Activated naive CD4-positive, alpha-beta T cell treated with anti-CD3 and anti-CD28 coated beads, Interleukin-2, amount 50 U/mL, for 16 hours (primary cell): ENCODE data around the gene PAX8.

ENCODE experiments used
- DNase-seq: peaks from one replicate; pipeline ENCODE4 v3.0.0-alpha.2; 2020

PAX8 gene

DNA sequence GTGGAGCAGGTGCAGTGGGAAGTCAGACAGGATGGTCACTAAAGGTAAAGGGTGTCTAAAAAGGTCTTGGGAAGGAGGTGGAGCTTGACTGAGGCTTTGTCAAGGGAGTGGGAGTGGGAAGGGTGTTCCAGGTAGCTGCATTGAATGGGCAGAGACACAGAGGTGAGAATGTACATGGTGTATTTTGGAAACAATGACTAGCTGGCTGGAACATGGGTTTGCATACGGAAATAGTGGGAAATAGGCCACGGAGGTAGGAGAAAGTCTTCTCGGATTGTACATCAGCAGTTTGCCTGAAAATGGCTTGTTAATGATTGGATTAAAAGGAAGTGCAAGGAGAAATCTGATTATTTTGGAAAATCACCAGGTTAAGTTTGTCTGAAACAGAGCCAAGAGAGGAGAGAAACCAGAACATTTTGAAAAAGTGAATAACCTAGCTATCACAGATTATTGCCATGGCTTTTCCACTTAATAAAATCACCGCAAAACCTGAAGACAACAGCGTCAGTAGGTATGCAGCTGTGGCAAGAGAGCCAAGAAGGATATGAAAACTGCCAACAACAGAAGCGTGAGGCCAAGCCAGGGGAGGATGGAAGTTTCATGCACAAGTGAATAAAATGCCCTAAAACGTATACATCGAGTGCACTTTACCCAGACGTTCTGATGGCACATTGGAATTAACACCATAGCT lies 13.9 kb downstream of the PAX8 start:
- no peak for DNase-seq

DNA sequence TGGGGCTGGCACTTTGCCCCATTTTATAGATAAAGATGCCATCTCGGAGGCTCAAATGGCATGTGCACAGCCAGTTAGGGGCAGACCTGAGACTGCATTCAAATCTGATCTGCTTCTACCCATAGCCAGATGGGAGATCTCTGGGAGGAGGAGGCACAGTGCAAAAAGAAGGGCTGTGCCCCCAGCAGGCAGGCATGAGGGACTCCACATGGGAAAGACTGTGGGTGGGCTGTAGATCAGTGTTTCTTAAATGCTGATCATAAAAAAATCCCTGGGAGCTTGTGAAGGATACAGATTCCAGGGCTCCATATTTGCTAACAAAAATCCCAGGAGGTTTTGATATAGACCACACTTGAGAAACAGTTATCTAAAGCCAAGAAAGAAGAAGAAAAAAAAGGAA lies 15.2 kb downstream of the PAX8 start:
- no peak for DNase-seq

DNA sequence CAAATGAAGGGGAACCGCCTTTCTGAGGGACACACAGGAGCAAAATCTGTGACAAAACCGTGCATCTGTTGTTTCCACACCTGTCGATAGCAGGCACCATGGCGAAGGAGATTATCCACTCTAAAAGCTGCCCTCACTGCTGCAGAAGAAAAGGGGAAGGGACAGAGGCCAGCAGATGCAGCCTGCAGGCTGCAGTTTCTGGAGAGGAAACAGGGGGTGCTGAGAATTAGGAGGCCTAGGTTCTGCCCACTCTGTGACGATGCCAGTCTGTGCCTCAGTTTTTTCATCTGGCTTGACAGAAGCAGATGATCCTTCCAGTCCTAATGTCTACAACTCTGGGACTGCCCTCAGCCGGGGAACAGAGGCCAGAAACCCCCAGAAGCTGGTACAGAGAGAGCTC lies 17.7 kb downstream of the PAX8 start:
- no peak for DNase-seq

DNA sequence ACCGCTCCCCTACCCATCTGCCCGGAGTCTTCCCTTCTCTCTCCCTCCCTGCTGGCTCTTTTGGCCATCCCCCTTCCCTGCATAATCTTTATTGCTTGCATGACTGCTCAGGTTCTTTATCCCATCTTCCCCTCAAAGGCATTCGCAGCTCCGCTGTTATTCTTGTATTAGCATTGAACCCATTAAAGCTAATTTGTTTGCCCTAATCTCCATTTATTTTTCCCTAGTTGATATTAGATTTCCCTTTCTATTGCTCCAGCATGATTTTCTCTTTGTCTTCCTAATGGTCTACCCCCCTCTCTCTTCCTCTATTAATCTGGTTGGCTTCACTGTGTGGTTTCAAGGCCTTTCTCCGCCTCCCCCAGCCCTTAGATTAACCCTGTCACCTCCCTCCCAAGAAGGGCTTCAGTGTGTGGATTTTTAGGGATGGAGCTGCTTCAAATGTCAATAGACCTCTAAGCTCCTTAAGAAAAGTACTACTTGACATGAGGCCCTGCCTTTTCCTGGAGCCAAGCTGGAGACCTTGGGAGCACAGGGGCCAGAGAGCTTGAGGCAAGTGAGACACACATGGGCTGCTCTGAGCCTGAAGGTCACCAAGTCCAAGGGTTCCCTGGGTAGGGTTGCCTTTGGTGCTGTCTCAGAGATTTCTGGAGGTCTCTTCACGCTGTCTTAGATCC lies 20.1 kb downstream of the PAX8 start:
- DNase-seq = no peak

DNA sequence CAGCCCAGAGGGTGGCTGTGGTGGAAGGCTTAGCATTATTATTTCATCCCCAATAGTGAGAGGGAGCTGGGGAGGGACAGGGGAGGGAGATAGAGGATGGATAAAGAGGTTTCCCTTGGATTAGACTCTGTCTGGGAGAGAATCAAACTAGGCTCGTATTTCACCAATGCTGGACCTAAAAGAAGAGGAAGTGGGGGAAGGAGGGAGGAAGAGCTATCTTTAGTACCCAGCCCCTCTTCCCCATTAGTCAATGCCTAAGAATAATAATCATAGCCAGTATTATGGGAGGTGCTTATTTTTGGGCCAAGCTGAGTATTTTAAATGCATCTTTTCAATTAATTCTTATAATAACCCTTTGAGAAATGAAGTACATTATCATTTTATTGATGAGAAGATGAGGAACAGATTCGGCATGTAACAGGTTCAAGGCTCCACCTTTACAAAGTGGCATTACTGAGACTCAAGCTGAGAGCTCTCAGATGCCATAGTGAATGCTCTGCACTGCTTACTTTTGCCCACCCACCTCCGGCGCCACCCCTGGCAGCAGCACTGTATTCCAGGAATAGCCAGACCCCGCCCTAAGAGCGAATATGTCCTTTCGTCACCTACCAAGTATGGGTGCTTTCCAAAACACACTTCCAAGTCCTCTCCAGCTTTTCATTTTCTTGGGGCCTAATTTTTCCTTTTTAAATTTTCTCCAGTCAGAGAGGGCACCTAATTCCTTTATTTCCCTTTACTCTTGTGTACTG lies 21.0 kb downstream of the PAX8 start:
- DNase-seq = no peak

DNA sequence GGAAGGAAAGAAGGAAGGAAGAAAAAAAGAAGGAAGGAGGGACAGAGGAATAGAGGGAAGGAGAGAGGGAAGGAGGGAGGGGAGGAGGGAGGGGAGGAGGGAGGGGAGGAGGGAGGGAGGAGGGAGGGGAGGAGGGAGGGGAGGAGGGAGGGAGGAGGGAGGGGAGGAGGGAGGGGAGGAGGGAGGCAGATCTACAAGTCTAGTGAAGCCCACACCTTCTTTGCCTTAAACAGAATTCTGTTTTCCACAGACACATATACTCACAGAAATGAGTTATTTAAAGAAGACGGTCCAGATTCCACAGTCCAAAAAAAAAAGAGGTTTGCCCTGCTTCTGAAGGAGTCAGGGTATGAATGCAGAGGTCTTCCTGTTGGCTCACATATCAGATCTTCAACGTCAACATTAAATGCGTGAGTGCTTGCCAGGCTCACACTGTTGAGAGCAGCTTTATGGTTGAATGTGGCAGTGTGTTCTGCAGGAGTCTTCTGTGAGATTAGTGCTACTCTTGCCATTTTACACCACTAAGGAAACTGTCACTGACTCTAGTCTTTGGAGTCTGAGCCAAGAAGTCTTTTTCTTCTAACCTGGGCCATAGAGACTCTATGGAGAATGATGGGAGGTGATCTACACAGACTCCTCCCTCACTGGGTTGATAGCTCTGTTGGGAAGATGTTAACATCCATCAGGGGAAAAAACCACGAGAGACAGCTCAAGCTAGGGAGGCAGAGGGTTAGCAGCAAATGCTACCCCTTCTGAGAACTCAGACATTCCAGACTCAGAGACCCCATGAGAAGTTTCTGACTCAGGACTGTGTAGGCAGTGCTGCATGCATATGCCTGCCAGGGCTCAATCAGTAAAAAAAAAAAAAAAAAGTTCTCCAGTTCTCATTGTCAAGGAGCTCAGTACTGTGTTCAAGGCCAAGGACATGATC lies 23.3 kb downstream of the PAX8 start:
- no peak for DNase-seq

DNA sequence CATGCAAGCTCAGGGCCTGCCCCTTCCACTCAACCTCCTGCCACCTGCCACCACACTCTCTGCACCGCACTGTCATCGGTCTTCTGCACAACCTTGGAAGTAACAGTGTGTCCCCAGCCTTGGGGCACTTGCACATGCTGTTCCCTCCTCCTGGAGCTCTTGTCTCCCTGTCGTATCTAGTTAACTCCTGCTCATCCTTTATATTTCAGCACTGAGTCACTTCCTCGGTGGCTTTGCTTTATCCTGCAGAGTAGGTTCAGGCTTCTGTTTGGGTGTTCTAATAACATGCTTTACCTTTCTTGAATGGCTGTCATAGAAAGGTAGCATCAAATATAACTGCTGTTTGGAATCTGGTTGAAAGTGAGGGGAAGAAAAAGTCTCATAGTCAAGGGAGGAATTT lies 25.3 kb downstream of the PAX8 start:
- DNase-seq = no peak

DNA sequence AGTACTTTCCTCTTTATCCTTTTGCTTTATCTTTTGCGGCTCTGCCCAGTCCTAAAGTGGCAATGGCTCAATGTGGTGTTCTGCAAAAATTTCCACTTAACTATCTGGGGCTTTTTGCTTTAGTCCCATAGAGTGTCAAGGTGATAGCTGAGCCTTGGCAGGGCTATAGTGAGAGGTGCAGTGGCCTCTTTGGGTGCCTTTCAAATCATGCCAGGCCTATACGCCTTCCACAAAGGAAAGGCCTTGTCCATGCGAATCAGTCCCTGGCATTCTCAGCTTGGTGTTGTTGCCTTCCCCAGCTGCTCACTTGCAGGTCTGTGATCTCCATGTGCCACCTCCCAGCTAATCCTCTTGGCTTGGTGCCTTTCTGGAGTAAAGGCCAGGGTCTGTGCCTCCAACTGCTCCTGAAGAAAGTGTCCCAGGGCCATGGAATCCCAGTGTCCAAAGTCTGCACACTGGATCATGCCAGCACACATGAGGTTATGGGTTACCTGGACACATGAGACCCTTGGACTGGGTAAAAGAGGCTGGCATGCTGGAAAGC lies 26.6 kb downstream of the PAX8 start:
- no peak for DNase-seq

DNA sequence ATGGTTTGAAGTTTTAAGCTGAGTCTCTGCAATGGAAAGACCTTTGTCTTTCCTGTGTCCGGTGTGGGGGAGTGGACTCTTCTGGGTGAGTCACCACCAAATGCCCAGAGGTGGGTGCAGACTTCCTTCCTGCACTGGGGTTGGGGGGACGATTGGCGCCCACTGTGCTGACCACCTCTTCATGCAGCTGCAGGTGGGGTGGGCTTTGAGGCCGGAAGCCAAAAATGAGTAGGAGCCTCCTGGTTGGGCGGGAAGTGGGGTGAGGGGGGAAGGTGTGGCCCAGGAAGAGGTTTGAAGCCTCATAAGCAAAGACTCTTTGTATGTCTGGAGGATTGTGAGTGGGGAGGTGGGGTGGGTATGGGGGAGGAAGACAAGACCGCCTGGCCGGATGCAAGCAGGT lies 27.6 kb downstream of the PAX8 start:
- DNase-seq = no peak

DNA sequence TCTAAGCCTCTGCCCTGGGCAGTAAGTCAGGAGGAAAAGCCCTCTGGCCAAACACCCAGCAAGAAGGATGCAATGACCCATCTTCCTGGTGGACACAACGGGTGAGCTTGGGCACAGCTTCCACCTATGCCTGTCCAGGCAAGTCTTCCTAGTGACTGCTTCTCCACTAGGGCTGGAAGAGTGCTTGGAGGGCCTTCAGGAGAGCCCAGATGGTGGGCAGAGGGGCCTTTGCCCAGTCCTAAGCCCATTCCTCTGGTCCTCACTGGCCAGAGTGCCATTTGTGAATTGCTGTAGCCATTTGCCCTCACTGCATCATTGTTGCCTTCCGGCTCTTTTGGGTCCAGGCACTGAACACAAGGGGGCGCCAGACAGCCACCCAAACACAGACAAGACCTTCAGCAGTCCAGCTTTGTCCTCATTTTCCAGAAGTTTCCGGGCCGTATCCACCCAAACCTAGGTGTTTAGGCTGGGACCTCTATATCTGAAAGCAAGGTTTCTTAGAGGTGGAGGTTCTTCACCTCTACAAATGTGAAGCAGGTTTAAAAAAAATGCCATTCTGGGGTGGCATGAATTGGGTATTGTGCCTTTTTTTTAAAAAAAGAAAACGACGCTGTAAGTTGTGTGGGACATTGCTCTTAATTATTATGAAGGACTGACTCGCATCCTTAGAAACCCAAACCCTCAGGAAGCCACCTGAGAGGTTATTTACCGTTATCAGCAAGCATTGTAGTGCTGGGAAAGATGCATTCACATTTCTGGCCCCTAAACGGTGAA lies 29.5 kb downstream of the PAX8 start:
- DNase-seq = peak; percentile 74

DNA sequence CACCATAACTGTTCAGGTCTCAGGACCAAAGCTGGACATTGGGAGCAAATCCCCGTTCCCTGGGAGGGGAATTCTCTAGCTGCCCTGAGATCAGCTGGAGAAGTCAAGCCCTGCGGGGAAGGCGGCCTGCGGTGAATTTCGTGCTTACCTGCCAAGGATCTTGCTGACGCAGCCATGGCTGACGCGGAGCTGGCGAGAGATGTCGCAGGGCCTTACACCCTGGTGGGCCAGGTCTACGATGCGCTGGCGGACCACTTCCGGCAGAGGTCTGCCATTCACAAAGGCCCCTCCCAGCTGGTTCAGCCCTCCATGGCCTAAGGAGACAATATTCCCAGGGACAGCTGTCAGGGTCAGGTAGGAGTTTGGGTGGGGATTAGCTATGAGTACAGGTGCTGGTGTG lies 32.1 kb downstream of the PAX8 start:
- no peak for DNase-seq

DNA sequence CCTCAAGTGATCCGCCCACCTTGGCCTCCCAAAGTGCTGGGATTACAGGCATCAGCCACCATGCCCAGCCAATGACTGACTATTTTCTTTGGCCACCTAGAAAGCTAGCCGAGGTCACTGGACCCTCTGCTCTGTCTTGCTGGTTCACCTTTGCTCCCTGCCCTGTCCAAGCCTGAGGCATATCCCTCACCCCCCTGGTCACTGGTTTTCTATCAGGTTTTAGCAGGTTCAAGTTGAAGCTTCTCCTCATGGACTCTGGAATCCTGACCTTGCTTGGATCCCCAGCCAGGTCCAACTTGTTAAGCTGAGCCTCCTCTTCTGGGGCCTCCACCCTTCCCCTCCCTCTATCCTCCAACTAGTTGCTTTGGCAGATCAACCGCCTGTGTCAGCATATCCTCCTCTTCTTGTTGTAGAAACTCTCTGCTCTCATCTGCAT lies 33.4 kb downstream of the PAX8 start:
- DNase-seq = no peak

DNA sequence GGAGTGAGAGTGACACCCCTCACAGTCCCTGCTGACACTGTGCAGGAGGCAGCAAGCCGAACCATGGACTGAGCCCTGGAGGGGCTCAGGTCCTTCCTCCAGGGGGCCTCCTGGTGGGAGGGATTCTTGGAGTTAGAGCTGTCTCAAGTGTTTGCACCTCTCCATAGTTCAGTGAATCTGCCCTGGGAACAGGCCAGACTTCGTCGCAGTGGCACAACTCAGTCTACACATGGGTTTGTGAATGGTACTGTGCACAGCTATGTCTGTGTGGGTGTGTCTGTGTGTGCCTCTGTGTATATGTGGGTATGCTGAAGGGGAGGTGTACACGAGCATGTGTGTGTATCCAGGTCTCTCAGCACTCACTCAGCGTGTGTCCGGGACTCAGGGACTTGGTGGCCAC lies 36.4 kb downstream of the PAX8 start:
- no peak for DNase-seq

DNA sequence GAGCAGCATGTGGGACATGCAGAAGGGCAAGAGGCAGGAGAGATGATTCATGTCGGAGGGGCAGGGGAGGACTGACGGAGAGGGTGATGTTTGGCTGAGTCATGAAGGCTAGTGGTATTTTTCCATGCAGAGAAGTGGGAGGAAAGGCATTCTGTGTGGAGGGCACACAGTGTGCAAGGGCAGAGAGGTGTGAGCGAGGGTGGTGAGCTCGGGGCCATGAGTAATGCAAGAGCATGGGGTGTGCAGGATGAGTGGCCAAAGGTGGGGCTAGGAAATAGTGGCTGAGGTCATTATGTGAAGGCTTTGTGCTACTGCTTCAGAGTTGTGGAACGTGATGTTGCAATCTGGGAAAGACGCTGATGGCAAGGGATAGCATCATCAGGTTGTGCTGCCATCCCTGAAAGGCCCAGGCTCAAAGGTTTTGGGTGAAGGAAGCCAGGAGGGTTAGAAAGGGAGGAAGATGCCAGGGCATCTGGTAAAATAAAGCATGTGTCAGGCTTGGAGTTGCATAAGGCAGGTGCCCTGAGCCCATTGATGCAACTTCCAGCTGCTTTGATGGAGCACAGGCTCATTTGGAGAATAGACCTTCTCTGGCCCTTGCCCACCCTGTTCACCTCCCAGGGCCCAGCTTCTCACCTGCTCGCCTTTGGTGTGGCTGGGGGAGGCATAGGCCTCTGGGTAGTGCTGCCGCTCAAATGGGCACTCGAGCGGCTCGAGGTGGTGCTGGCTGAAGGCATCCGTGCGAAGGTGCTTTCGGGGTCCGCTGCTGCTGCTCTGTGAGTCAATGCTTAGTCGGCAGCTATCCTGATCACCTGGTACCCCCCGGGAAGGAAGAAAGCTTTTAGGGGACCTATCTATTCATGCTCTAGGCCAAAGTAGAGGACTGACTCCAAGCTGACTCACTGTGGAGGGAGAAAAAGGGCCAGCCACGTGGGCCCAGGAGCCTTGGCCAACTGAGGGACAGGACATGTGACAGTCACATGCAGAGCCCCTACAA lies 37.5 kb downstream of the PAX8 start:
- DNase-seq = peak; percentile 23

DNA sequence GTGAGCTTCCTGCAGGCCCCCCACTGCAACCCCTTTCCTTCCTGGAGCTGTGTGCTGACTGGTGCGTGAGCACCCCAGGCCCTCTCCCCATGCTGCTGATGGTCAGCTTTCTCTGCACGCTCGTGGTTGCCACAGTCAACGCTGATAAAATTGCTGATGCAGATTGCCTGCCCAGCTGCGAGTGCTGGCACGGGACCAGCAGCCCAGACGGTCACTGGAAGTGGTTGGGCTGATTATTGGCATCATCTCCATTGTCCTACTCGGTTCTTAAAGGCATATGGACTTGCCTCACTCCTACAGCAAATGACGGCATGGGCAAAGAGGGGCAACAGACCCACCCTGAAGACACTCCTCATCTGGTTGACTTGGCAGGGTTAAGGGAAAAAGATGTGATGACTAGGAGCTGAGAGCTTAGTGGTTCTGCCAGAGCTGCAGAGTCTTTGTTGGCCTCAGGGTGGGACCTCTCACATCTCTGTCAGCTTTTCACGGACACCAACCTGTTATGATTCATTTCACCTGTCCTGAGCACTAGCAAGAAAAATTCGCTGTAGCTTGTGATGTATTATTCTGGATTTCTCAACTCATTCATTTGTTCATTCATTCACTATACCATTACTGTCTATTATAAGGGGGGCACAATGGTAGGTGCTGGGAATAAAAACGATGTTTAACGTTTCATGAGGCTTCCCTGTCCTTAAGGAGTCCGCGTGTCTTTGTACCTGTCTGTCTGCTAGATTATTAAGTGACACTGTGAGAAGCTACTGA lies 38.4 kb downstream of the PAX8 start:
- no peak for DNase-seq

DNA sequence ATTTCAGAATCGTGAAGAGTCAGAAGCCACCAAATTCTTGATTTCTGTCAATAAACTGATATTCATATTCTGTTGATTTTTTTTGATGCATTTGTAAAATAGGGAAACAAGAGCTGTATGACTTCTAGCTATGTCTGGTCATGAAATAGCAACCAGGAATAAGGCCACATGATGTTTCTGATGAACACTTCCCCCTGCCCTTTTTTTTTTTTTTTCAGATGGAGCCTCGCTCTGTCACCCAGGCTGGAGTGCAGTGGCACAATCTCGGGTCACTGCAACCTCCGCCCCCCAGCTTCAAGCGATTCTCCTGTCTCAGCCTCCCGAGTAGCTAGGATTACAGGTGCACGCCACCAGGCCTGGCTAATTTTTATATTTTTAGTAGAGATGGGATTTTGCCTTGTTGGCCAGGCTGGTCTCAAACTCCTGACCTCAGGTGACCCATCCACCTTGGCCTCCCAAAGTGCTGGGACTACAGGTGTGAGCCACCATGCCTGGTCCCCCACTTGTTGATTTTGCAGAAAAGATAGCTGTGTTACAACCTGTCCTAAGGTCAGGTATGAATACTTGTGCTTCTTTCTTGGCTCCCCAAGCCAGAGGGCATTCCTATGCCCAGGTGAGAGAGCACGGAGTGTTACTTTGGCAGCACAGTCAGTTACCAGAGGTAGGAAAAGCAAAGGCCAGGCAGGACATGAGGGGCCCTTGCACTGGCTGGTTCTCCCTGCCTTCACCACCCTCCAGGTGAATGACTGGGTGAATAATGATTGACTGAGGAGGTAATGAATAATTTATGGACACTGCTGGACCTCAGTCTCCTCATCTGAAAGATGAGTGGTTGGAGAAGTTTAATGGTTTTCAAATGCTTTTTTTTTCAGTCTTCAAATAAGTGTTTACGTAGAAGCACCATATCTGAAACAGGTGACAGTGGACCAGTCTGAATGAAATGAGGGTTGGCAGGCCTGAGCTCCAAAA lies 39.6 kb downstream of the PAX8 start:
- no peak for DNase-seq

DNA sequence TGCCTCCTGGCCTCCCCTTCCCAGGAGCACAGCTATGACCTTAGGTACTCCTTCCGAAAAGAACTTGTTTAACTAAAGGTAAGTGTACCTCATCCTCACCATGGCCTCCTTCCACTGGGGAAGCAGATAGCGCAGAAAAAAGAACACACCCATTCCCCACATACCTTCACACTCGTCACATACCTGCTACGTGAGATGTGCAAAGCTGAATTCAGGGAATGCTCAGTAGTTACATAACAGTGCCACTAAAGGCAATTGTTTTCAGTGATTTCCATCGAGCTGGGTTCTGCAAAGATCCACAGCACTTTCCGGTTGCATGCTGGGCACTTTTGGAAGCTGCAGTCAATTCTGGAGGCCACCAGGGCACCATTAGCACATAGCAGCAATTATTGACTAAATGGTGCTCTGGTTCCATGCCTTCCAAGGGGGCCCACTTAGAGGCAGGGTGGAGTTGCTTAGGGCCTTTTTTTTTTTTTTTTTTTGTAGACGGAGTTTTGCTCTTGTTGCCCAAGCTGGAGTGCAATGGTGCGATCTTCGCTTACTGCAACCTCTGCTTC lies 41.0 kb downstream of the PAX8 start:
- no peak for DNase-seq
